NCI-H748 treated with DMSO at 0.1 percent for 48 hours (cell line): ENCODE data around the gene UXT.
A peak's percentile ranks its signal among the peaks of the same experiment; 100 is the strongest.

Experiments
- DNase-seq: peaks from one replicate; lab custom pipeline; 2025; lab: John Stamatoyannopoulos, UW

UXT gene

GRCh38 chrX:47649271-47649670, 9.7 kb downstream of the UXT start:
- DNase-seq, result no peak

- no peak for DNase-seq
These were observed 10.6 kb downstream of the UXT start for GRCh38 chrX:47648376-47648775.

GRCh38 chrX:47646636-47647035, 12.3 kb downstream of the UXT start:
- no peak for DNase-seq

GRCh38 chrX:47645530-47645929, 13.4 kb downstream of the UXT start:
- no peak for DNase-seq

GRCh38 chrX:47644557-47645091, 14.4 kb downstream of the UXT start:
- no peak for DNase-seq

GRCh38 chrX:47643926-47644325, 15.1 kb downstream of the UXT start:
- no peak for DNase-seq

GRCh38 chrX:47638816-47639215, 20.2 kb downstream of the UXT start:
- DNase-seq, result no peak

- no peak for DNase-seq
These were observed 21.3 kb downstream of the UXT start for GRCh38 chrX:47637546-47638195.

GRCh38 chrX:47634871-47635575, 24.0 kb downstream of the UXT start:
- no peak for DNase-seq

GRCh38 chrX:47633689-47634590, 25.0 kb downstream of the UXT start:
- no peak for DNase-seq

- DNase-seq, result no peak
These were observed 26.3 kb downstream of the UXT start for GRCh38 chrX:47632666-47633065.

GRCh38 chrX:47631676-47632075, 27.3 kb downstream of the UXT start:
- DNase-seq, result no peak

- no peak for DNase-seq
These were observed 29.4 kb downstream of the UXT start, which contains the start of gene CFP for GRCh38 chrX:47629419-47630200. Gene CFP, minus strand, starts transcription at chrX:47629930. Its CDS starts 86 bp downstream, at chrX:47629844.

GRCh38 chrX:47628982-47629381, 30.0 kb downstream of the UXT start:
- no peak for DNase-seq

- no peak for DNase-seq
These were observed 33.6 kb downstream of the UXT start for GRCh38 chrX:47625365-47625764.

- DNase-seq, result peak; percentile 61
These were observed 35.4 kb downstream of the UXT start for GRCh38 chrX:47623540-47624027.

GRCh38 chrX:47621851-47622250, 37.1 kb downstream of the UXT start:
- no peak for DNase-seq

GRCh38 chrX:47620303-47620685, 38.7 kb downstream of the UXT start:
- no peak for DNase-seq

GRCh38 chrX:47619486-47620302, 39.3 kb downstream of the UXT start, which contains the start of gene SYN1:
Gene SYN1, minus strand, starts transcription at chrX:47619857. Its CDS starts 129 bp downstream, at chrX:47619728.
- peak; percentile 46 for DNase-seq

GRCh38 chrX:47618923-47619485, 40.0 kb downstream of the UXT start:
- DNase-seq, result no peak
